GM12875 (cell line): ENCODE measurements around the gene SOX21.

Experiments used
- H3K4me3 ChIP-seq: one replicate; pipeline ENCODE4 v1.5.1; 2011; ENCODE audit warnings: low read depth, low read length, control low read depth
- TF ChIP-seq, protein P1 (sequence below): IDR thresholded peaks from 2 replicates; pipeline ENCODE4 v1.5.1; 2011; ENCODE audit warnings: low read depth, mild to moderate bottlenecking, control low read depth, inconsistent platforms, low read length, moderate library complexity, borderline replicate concordance; ENCODE audit not compliant: insufficient read depth

The SOX21 gene

DNA sequence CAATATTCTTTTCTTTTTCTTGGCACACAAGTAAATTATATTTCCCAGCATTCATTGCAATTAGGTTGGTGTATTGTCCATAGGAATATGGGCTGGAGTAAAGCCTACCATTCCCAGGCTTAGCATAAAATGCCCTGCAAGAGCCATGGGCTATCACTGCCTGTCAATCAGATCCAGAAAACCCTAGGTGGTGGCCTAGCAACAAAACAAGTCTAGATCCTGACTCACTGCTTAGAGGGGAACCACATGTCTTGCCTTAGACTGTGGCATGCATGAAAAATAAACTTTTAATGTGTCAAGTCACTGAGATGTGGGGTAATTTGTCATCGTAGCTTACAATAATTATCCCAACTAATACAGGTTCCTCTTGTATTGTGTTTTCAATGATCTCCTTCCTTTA lies 16.2 kb downstream of the SOX21 start:
- TF ChIP-seq, protein P1, sequence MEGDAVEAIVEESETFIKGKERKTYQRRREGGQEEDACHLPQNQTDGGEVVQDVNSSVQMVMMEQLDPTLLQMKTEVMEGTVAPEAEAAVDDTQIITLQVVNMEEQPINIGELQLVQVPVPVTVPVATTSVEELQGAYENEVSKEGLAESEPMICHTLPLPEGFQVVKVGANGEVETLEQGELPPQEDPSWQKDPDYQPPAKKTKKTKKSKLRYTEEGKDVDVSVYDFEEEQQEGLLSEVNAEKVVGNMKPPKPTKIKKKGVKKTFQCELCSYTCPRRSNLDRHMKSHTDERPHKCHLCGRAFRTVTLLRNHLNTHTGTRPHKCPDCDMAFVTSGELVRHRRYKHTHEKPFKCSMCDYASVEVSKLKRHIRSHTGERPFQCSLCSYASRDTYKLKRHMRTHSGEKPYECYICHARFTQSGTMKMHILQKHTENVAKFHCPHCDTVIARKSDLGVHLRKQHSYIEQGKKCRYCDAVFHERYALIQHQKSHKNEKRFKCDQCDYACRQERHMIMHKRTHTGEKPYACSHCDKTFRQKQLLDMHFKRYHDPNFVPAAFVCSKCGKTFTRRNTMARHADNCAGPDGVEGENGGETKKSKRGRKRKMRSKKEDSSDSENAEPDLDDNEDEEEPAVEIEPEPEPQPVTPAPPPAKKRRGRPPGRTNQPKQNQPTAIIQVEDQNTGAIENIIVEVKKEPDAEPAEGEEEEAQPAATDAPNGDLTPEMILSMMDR: no peak
- no peak overlapping the region for H3K4me3 ChIP-seq

DNA sequence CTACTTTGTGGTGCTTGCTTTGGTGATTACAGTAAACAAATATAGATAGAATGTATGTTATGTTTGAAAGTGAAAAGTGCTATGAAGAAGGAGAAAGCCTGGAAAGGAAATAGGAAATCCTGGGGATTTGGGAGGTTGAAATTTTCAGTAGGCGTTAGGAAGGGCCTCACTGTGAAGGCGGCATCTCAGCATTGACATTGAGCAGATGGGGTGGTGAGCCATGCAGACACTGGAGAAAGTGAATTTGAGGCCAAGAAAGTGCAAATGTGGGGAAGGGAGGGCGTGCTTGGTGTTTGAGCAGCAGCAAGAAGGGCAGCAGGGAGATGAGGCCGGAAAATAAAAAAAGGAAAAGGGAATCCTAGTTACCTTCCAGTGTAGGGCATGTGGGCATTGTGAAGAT lies 20.3 kb downstream of the SOX21 start:
- TF ChIP-seq, protein P1: no peak
- H3K4me3 ChIP-seq: no peak overlapping the region

DNA sequence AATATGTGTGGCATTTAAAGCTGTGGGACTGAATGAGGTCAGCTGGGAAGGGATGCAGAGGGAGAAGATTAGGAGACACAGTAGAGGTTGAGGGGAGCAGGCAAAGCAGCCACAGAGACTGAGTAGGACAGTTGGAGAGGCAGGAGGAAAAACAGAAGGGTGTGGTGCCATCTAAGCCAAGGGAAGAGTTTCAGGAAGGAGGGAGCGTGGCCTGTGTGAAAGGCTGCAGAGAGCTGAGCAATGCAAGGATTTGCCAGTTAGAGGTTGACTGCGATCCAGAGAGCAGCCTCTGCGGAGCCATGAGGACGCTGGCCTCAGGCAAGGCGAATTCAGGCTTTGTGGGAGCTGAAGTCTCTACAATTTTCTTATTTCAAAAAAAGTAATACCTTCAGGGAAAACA lies 28.9 kb downstream of the SOX21 start:
- TF ChIP-seq, protein P1: no peak
- no peak overlapping the region for H3K4me3 ChIP-seq

DNA sequence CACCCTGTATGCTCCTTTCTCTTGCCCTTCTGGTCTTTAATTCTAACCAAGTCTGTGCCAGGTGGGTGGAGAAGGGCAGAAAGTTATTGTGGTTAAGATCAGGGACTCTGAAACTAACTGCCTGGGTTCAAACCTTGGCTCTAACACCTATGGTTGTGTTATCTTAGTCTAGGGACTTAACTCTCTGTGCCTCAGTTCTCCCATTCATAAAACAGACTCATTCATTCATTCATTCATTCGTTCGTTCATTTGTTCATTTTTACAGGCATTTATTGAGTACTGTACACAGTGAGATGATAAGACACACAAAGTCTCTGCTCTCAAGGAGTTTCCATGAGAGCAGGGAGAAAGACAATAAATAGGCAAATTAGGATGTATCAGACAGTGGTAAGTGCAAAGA lies 30.1 kb downstream of the SOX21 start:
- no peak overlapping the region for H3K4me3 ChIP-seq
- TF ChIP-seq, protein P1: no peak

DNA sequence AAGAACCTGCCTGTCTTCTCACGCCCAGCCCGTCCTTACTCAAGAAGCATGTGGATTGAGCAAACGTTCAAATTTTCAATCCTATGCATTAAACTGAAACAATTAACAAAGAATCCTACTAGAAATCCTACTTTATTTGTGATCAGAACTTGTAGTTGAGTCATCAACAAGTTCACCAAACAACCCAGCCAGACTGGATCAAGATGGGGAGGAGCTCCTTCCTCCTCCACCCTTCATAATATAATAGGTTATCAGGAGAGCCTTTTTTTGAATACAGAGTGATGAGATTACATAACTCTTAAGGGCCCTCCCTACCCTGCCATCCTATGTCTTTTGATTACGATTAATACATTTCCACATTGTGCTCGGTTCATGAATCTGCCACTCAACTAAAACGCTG lies 32.7 kb downstream of the SOX21 start:
- no peak overlapping the region for H3K4me3 ChIP-seq
- TF ChIP-seq, protein P1: no peak

DNA sequence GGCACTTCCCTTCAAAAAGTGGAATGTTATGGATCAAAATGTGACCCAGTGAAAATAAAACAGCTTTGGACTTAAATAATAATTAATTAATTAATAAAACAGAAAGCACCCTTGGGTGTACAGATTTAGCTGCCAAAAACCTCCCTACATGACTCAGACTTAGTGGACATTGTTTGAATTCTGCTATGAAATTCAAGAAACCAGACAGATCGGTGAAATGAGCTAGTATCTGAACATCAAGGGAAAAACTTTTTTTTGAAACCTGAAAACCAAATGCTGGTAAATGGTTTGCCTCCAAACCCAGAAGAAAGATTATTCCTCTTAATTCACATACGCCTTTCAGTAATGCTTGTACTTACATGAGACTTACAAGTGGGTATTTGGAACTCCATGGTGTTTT lies 33.5 kb downstream of the SOX21 start:
- H3K4me3 ChIP-seq: no peak overlapping the region
- TF ChIP-seq, protein P1: no peak

DNA sequence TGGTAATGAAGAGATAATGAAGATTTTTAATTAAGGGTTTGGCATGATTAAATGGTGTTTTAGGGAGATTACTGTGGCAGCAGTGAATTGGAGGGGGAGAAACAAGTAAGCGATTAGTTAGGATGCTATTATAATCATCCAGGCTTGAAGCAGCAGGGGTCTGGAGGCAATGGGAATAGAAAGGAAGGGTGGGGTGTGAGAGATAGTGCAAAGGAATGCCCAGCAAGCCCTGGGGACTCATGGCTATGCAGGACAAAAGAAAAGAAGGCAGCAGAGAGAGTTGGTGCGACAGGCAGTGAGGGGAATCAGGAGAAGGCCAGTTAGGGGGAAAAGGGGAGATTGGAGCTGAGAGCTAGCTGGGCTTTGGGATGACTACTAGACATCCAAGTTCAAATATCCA lies 34.5 kb downstream of the SOX21 start:
- H3K4me3 ChIP-seq: no peak overlapping the region
- TF ChIP-seq, protein P1: no peak
